Measurements from ENCODE around the gene GTPBP6. TPM values are rescaled to one million over a fixed set of nuclear protein-coding genes. Genes with fewer than 3 reads are reported as not detected.
"Not testable (repeated sequence)": the region's sequence is repeated elsewhere in the genome, so short reads cannot be mapped to it uniquely, and the experiment has no call there.

The GTPBP6 gene
- total RNA-seq, 1 experiment from 2014 or later = 22.8 TPM

DNA sequence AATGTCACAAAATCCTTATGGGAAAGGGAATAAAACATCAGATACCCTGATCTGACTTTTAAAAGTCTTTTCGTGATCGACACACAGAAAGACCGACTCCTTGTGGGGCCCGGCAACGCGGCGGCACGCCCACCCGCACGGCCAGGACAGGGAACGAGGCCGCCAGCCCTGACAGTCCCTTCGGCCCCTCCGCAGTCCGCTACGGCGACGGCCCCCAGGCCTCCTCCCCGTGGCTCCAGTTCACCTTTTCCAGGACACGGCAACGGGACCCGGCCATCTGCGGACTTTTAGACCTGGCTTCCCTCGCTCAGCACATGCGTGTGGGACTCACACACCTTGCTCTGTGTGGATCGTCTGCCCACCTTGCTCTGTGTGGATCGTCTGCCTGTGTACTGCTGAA lies 33.6 kb upstream of the GTPBP6 start:
- DNase-seq (ENCODE audit: low read depth) = no peak

DNA sequence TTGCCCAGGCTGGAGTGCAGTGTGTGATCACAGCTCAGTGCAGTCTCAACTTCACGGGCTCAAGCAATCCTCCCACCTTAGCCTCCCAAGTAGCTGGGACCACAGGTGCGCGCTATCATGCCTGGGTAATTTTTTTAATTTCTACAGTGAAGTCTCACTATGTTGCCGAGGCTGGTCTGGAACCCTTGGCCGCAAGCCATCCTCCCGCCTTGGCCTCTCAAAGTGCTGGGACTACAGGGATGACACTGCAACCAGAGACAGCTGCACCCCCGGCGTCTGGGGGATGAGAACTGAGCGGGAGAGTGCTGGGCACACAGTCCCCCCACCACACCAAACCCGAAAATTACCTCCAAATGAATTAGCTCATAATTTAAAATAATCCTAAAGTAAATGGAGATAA lies 33.1 kb upstream of the GTPBP6 start:
- DNase-seq (ENCODE audit: low read depth) = no peak

DNA sequence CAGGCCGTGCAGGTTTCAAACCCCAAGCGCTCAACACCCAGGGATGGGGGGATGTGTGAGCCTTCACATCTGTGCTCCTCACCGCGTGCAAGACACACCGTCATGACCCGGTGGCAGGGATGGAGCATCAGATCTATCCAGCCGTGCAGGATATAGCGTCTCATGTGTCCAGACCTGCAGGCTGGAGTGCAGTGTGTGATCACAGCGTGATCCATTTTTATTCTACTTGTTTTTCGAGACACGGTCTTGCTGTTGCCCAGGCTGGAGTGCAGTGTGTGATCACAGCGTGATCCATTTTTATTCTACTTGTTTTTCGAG lies 32.7 kb upstream of the GTPBP6 start:
- not testable (repeated sequence) for DNase-seq (ENCODE audit: low read depth)

DNA sequence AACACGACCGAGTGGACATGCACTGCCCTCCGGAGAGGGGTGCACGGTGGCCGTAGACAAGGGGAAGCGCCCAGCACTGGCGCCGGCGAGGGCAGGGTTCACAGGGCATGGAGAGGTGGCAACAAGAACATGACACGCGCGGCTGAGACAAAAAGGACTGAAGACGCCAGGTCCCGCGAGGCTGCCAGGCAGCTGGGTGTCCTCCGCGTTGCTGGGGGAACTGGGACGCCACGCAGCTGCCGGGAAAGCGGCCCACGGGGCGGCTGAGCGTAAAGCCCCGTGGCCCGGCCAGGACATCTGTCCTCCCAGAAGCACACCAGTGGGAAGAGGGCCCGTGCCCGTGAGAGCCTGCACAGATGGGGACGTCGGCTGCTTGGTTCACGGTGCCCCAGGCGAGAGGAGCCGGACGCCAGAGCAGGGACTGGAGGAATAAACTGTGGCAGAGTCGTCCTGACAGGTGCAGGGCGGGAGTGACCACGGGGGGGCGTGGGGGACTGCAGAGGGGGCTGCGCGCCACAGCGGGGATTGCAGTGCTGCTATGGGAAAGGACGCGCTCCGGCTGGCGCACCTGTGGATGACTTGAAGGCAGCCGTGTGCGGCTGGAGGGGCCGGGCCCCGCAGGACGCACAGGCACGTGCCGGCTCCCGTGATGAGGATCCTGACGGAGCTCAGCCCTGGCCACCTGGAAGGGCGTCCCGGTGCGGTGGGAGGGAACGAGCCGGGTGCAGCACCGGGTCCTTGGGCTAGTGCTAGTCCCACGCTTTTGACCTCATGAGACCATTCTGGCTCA lies 32.1 kb upstream of the GTPBP6 start:
- DNase-seq (ENCODE audit: low read depth) = no peak

DNA sequence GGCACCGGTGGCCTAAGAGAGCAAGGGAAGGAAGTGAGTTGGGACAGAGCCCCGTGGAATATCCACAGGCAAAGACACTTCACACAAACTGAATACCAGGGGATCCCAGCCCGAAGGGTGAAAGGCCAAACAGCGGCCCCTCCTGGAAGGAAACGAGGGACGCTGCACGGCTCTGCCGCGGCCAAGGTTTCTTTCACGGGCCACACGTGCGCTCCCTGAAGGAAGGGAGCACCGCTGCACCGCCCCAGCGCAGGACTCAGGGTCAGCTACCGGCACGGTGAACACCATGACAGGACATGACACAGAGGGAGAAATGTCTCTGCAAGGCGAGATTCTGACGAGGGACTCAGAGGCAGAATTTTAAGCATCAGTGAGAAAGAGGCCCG lies 31.5 kb upstream of the GTPBP6 start:
- DNase-seq (ENCODE audit: low read depth) = no peak

DNA sequence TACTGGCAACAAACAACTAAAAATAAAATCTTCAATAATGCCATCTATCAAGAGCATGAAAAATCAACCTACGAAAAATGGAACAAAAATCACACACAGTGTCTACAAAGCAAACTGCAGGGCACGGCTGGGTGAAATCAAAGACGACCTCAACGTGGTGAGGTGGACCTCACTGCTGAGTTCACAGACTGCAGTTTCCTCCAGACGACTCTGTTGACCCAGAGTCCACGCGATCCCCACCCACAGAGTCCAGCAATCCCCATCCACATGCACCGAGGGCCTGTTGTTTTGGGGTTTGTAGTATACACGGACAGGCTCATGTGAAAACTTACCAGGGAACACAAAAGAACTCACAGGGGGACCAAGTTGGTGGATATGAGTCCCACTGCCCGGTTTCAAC lies 31.1 kb upstream of the GTPBP6 start:
- no peak for DNase-seq (ENCODE audit: low read depth)

DNA sequence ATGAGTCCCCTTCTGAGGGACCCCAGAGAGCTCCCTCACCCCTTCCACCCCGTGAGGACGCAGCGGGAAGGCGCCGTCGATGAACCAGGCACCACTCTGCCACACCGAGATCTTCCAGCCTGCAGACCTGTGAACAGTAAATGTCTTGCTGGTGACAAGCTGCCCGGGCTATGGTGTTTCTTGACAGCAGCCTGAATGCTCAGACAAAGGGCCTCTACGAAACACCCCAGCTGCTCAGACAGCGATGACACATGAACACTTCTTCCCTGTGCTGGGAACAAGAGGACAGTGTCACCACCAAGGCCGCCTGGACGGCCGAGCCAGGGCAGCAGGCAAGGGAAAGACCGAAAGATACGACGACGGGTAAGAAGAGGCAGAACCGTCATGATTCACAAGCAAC lies 30.6 kb upstream of the GTPBP6 start:
- DNase-seq (ENCODE audit: low read depth) = no peak

DNA sequence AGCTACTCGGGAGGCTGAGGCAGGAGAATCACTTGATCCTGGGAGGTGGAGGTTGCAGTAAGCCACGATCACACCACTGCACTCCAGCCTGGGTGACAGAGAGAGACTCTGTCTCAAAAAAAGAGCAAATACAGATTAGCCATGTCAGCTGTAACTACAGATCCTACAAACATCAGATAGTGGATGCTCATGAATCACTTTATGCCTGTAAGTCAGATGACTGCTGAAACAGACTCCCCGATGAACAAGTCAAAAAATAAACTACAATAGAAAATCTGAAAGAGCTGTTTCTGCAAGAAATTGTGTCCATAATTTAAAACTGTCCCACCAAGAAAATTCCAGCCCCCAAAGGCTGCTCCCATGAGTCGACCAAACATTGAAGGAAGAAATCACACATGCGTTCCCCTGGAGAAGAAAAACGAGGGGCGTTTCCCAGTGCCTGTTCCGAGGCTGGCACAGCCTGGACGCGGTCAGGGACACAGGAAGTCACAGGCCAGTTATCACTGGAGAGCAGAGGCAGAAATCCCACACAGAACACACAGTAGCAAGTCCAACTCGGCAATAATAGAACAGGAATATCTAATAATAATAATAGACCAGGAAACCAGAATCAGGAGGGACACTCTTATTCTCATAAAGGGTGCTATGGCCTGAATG lies 30.0 kb upstream of the GTPBP6 start:
- no peak for DNase-seq (ENCODE audit: low read depth)

DNA sequence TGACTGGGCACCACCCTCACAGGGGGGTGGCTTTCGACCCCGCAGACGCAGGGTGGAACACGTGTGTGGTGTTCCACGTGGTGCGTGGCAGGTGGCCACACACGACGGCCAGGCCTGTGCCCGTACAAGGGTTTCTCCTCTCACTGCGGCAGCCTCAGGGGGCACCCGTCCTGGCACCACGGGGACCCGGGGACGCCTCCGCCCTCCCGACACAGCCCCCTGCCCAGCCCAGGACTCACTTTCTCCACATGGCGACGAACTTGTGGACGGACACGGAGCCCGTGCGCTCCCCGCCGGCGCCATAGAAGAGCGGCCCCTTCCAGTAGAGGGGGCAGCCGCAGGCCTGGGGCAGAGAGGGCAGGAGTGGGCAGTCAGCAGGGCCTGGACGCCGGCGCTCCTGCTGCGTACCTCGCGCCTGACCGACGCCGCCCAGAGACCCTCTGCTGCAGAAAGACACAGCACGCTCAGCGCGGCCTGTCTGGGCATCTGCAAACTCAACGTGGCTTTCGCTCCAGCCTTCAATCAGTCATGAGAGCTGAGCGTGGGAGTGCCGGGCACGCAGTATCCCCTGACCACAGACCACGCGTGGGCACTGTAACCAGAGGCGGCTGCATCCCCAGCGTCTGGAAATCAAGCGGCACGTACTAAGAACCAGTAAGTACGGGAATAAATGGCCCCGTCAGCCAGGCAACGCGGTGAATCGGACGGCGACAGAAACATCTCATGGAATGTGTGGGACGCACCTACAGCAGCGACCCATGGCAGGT lies 28.9 kb upstream of the GTPBP6 start:
- DNase-seq (ENCODE audit: low read depth) = no peak

DNA sequence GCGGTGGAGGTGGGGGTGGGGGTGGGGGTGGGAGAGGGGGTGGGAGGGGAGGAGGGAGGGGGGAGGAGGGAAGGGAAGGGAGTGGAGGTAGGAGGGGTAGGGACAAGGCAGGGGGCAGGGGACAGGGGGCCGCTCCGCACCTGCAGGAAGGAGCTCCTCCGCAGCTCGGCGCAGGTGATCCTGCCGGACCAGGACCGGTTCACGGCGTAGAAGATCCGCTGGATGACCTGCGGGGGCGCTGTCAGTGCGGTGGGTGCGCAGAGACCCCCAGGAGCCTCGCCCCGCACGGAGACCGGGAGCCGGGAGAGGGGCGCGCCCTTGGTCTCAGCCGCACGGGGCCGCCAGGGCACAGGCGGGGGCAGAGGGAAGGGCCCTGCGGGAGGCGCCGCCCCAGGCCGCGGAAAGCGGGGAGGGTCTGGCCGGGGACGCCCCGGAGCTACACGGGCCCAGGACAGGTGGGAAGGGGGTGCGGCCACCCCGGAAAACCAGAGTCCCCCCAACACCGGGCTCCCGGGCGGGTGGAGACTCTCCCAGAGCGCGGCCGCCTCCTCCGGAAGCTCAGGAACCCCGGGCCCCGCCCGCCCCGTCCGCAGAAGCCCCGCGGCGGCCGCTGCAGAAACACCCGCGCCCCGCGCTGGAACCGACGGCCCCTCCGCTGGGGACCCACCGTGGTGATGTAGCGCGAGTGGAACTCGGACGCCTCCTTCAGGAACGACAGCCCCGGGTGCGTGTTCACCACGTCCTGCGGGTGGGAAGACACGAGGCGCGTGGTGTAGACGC lies 27.6 kb upstream of the GTPBP6 start:
- no peak for DNase-seq (ENCODE audit: low read depth)

DNA sequence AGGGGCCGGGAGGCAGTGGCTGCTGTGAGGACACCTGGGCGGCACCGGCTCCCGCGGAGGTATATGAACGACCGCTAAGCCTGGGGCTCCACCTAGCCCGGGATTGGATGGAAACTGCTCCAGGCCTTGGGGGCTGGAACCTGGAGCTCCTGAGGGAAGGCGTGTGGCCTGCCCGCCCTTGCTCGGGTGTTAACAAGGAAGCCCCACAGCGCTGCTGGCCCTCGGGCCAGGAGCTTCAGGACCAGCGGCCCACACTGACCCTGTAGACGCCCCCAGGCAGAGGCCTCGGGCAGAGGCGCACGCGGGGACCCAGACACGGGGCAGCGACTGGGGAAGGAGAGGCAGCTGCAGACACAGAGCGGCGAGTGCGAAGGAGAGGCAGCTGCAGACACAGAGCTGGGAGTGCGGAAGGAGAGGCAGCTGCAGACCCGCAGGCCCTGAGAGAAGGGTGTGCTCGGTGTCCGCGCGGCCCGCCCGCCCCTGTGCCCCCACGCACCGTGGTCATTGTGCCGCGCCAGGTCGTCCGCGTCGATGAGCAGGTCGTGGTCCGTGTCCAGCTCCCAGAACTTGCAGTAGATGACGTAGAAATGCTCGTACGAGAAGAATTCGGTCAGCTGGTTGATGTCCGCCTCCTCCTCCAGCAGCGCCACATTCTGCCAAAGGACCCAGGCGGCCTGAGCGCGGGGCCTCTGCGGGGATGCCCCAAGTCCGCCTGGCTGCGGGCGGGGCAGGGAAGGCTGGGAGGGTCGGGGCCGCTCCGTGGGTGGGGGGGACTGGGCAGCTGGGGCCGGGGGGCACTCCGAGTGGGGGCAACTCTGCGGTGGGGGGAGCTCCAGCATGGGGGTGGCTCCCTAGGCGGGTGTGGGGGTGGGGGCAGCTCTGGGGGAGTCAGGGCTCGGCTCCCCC lies 26.7 kb upstream of the GTPBP6 start:
- DNase-seq (ENCODE audit: low read depth) = no peak

DNA sequence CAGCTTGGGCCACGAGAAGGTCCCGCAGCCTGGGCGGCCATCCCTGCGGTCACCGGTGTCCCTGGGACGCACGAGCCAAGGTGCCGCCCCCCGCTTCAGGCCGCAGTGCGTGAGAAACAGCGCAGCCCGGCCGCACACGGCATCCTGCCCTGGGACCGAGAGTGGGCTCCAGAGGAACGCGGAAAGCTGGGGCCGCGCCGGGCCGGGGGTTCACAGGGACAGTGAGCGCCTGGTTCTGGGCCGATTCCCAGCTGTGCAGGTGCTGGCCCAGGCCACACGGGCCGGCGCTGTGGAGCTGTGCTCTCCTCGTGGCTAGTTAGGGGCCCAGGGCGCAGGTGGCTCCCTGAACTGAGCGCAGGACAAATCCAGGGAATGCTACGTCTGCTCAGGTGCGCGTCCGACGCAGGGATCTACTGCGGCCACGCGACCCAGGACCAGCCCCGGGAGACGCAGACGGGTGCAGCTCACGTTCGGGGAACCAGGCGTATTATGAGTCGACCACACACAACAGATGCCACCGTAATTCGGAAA lies 25.8 kb upstream of the GTPBP6 start:
- no peak for DNase-seq (ENCODE audit: low read depth)

DNA sequence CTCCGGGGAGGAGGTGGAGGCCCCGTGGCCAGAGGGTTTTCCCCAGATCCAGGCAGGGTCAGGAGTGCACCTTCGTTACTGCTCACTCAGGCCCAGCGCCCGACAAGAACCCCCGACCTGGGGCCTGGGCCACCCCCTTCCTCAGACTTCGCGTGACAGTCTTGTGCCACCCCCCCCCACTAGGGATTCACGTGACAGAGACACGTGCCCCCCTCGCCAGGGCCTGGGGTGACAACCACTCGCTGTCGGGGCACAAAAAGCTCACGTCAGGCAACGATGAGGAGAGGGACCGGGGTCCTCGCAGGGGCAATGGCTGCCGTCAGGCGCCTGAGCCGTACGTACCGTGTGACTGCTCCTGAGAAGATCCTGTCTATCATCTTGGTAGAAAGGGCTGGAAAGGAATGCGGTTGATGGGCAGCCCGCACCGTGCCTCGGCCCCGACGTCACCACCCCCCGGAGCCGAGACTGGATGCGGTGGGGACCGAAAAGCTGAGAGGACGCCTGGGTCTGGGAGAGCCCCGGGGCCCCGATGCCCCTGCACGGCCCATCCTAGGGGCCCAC lies 23.0 kb upstream of the GTPBP6 start:
- DNase-seq (ENCODE audit: low read depth) = no peak

DNA sequence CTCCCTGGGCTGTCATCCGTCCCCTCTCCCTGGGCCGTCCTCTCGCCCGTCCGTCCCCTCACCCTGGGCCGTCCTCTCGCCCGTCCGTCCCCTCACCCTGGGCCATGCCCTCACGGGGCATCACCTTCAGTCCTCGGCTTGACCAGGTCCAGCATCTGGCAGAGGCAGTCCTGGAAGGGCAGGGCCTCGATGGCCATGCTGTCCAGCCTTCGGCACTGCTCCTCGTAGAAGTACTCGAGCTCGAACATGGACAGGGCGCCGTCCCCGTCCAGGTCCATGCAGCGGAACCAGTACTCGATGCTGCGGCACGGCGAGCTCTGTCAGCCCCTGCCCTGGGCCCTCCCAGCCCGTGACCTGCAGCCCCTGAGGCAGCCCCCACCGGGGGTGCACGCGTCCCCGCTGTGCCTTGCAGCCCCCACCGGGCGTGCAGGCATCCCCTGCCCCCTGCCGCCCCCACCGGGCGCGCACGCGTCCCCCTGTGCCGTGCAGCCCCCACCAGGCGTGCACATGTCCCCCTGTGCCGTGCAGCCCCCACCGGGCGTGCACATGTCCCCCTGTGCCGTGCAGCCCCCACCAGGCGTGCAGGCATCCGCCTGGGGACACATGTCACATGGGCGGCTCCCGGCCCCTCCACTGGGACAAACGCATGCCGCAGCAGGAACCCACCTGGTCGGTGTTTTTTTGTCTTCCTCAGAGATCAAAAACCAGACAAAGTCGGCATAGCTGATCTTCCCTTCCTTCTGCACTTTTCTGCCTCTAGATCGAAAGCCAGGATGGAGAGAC lies 22.2 kb upstream of the GTPBP6 start:
- no peak for DNase-seq (ENCODE audit: low read depth)

DNA sequence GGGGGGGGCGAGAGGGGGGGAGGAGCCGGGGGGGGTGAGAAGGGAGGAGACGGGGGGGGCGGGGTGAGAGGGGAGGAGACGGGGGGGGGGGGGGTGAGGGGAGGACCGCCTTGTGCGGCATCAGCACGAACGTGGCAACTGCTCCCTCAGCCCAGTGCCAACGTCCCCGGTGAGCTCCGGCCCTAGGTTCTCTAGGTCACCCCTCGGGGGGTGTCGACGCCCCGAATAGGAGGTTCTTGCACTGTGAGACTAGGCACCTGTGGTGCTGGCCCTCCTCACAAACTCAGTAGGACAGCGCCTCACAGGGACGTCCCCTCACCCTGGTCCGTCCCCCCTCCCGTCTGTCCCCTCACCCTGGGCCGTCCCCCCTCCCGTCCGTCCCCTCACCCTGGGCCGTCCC lies 21.5 kb upstream of the GTPBP6 start:
- DNase-seq (ENCODE audit: low read depth) = no peak

DNA sequence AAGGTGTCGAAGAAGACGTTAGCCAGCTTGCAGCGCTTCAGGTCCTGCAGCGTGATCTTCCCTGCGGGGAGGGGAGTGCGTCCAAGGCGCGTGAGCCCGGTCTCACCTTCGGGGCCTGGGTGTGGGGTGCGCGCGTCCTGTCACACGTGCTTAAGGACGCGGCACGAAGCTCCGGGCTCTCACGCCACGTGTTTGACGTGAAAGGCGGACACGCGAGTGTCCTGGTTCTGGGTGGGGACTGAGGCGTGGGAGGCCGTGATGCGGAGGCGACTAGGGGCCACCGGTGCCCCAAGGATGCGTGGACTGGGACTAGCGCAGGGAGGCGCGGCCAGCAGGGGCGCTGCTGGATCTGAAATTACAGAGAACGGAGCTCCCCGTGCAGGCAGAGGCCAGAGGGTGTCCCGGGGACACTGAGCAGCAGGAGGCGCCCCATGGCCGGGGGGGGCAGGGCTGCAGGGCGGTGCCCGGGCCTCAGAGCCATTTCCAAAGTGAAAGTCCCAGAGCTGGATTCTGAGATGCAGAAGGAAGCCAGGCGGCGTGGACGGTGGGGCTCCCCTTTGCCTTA lies 20.3 kb upstream of the GTPBP6 start:
- no peak for DNase-seq (ENCODE audit: low read depth)

DNA sequence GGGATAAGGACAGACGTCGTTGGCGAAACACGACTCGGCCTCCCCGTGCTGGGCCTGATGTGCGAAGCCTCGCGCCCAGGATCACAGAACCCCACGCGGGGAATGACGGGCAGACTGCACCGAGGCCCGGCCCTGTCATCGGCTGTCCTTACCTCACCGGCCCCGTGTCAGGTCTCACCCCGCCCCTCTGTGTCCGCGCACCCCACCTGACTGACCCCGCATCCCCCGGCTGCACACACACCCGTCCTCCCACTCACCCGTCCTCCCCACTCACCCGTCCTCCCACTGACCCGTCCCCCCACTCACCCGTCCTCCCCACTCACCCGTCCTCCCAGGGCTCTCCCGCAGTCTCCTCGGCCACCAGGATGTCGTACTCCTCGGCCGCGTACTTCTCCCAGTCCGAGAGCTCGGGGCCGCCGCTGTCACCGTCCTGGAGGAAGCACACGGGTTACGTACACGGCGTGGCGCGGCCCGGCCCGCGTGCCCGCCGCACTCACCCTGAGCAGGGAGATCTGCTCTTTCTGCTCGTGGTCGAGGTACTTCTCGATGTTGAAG lies 19.8 kb upstream of the GTPBP6 start:
- DNase-seq (ENCODE audit: low read depth) = no peak

DNA sequence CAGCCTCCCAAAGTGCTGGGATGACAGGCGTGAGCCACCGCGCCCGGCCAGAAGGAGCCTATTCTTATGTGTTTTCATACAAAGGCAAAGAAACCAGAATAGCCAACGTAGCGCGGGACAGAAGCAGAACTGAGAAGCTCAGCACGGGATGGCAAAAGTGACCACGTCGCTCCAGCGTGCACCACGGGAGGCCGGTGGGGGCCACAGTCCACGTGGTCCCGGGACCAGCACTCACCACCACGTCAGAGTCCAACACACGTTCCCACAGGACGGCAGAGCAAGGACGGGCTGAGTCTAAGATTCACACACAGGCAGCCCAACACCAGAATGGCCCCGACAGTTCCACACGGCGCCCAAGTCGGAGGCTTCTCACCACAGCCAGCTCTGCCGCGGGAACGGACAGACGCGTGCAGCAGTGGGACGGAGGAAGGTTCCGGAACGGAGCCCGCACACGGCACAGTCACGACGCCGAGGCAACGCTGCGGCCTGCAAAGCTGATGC lies 18.8 kb upstream of the GTPBP6 start:
- DNase-seq (ENCODE audit: low read depth) = no peak

DNA sequence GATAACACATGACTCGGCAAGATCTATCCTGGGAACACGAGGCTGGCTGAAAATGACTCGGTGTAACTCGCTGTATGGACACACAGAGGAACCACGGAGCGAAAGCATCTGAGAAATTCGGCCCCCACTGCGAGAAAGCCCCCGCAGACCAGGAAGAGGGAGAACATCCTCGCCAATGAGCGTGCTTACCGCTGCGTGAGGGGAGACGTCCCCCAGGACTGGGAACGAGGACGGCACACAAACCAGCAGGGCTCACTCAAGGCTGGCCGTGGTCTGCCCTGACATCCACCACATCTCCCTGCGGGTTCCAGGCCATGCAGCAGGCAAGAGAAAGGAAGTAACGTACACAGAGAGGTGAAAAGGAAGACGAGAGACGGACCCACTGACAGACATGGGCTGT lies 17.6 kb upstream of the GTPBP6 start:
- DNase-seq (ENCODE audit: low read depth) = no peak

Measured in RPMI7951 (cell line).